Pancreas (tissue), 10 donors: Measurements from ENCODE around the gene UCMA. TPM values are rescaled to one million over a fixed set of nuclear protein-coding genes. Genes with fewer than 3 reads are reported as not detected.

ENCODE experiments used
- ATAC-seq, 4 donors: fragments of 200-7000 bp; cut with Tn5 transposase; one replicate each; pipeline versions ENCODE4 v1.8.0 to v1.9.1; 2020; ENCODE audit warnings: mild to moderate bottlenecking in 4 of 4, moderate library complexity in 4 of 4
- DNase-seq, 6 donors: peaks; one replicate each; pipeline ENCODE4 v3.0.0-alpha.2; 2020
- FAIRE-seq: peaks from 2 replicates; lab custom pipeline; 2012; peaks lifted over from hg19 to GRCh38; lab: Jason Lieb, UNC
- H3K27ac ChIP-seq, 4 donors: fragments of 200-600 bp; sonication (generic); 1 replicate in 3 of 4; 2 replicates in 1 of 4; pipeline versions ENCODE4 v1.5.0 to v1.8.0; 2020
- H3K27me3 ChIP-seq, 4 donors: fragments of 200-600 bp; one replicate each; pipeline ENCODE4 v1.8.0; 2021
- H3K36me3 ChIP-seq, 3 donors: fragments of 200-600 bp; sonication (generic) in 1 of 3; one replicate each; pipeline versions ENCODE4 v1.5.0 to v1.8.0; 2020 to 2021
- H3K4me1 ChIP-seq, 3 donors: fragments of 200-600 bp; one replicate each; pipeline ENCODE4 v1.8.0; 2021
- H3K4me3 ChIP-seq, 4 donors: fragments of 200-600 bp; sonication (generic) in 2 of 4; one replicate each; pipeline versions ENCODE4 v1.5.0 to v1.8.0; 2020 to 2021
- H3K9me3 ChIP-seq, 4 donors: fragments of 200-600 bp; one replicate each; pipeline ENCODE4 v1.8.0; 2021
- WGBS, 2 donors: extraction: QIAGEN DNeasy Blood & Tissue Kit; methylation state at CpG; one replicate each; pipeline ENCODE4 v1.1.7; 2013; 5-methylcytosine and 5-hydroxymethylcytosine counted together
- intact Hi-C, 3 donors: fragments of 100-400 bp; cut with DNase I; formaldehyde crosslinking; loops; one replicate each; pipeline versions ENCODE4 v1.11.1 to v1.14.2; 2022
- polyA plus RNA-seq, 2 donors: library from polyadenylated mRNA; stranded (reverse); fragments of 200-250 nt; gene quantifications; one replicate each; pipeline ENCODE4 v1.2.3, GENCODE V29; 2013
- total RNA-seq, 6 donors: library from RNA; stranded (reverse); fragmentation: NEBNext Ultra II Directional in 4 of 6; extraction: Animal tissue kit (Norgen Biotek cat#: 25700) in 4 of 6; gene quantifications; one replicate each; pipeline versions ENCODE4 v1.2.1 to v1.2.4, GENCODE V29; 2021 to 2023
- TF ChIP-seq, protein P1 (sequence below), 4 donors: fragments of 200-600 bp; sonication (generic) in 3 of 4; IDR thresholded peaks; one replicate each; pipeline versions ENCODE4 v1.5.0 to v1.8.0; 2021; ENCODE audit warnings: antibody characterized with exemption in 4 of 4
- donor health status: healthy with polysubstance abuse.
- donor health status: DM: no; HTN: no; CAD: no; lungs with moderate emphysema.
- donor health status: DM: no; HTN: no; CAD: no.
- donor health status: control.
- donor health status: control.
- donor health status: Bipolar disorder and iron deficiency.
- donor health status: DM: yes; HTN: yes; CAD: no.
- donor health status: DM: no; HTN: no; CAD: no.
- donor health status: DM: no; HTN: no; CAD: no.
- donor health status: DM: yes; HTN: yes; CAD: no.

The UCMA gene
- total and polyA plus RNA-seq, 8 donors, result not detected

DNA sequence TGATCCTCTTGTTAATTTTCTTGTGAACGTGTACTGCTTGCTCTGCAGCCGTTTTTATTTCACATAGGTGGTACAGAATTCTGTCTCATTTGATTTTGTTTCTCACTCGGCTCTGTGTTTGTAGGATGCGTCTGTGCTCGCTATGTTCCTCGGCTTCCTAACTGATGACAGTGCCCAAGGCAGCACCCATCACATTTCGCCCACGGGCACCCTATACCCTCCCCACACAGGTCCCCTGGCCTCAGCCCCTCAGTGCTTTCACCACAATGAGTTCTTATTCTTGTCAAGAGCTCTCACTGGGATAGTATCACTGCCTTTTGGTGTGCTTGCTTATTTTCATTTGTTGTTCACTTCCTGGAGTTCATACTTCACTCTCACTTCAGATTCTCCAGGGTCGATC is 28.1 kb downstream of the UCMA start:
- DNase-seq (no peak), FAIRE-seq (no peak), ATAC-seq (no peak)
- Histone ChIP-seq H3K27me3 (no peaks in the 10 kb centered on the region), H3K36me3 (no peaks in the 10 kb centered on the region), H3K27ac (no peak overlapping the region), H3K9me3 (no peaks in the 10 kb centered on the region), H3K4me1 (no peaks in the 10 kb centered on the region), H3K4me3 (no peak overlapping the region)
- intact Hi-C loops, result no loop called here
- TF ChIP-seq, protein P1, sequence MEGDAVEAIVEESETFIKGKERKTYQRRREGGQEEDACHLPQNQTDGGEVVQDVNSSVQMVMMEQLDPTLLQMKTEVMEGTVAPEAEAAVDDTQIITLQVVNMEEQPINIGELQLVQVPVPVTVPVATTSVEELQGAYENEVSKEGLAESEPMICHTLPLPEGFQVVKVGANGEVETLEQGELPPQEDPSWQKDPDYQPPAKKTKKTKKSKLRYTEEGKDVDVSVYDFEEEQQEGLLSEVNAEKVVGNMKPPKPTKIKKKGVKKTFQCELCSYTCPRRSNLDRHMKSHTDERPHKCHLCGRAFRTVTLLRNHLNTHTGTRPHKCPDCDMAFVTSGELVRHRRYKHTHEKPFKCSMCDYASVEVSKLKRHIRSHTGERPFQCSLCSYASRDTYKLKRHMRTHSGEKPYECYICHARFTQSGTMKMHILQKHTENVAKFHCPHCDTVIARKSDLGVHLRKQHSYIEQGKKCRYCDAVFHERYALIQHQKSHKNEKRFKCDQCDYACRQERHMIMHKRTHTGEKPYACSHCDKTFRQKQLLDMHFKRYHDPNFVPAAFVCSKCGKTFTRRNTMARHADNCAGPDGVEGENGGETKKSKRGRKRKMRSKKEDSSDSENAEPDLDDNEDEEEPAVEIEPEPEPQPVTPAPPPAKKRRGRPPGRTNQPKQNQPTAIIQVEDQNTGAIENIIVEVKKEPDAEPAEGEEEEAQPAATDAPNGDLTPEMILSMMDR (IDR thresholded peaks at IDR 0.05), result no peak
- WGBS, 2 donors, result 80 to 82% methylated on average over 9 of the region's 9 CpGs

DNA sequence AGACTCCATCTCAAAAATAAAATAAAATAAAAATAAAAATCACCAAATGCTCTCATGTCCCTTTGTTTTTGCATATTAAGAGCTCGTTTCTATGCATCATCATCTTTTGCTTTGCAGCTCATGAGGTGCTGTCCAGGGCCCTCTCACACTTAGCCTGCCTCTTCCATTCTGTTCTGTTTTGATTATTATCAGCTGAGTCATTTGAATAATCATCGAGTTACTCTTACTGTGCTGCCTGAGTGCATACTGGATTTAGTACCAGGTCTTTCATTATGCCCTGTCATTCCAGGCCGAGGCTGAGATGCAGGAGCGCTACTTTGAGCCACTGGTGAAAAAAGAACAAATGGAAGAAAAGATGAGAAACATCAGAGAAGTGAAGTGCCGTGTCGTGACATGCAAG is 33.0 kb downstream of the UCMA start:
- no peak for FAIRE-seq
- no peak for DNase-seq
- Histone ChIP-seq H3K9me3 (no peaks in the 10 kb centered on the region), H3K36me3 (no peaks in the 10 kb centered on the region), H3K27me3 (no peaks in the 10 kb centered on the region), H3K4me1 (no peaks in the 10 kb centered on the region), H3K4me3 (no peak overlapping the region), H3K27ac (no peak overlapping the region)
- no peak for ATAC-seq
- intact Hi-C loops, result no loop called here
- TF ChIP-seq, protein P1 (IDR thresholded peaks at IDR 0.05), result no peak
- 86 to 90% methylated on average over 6 of the region's 6 CpGs for WGBS, 2 donors

DNA sequence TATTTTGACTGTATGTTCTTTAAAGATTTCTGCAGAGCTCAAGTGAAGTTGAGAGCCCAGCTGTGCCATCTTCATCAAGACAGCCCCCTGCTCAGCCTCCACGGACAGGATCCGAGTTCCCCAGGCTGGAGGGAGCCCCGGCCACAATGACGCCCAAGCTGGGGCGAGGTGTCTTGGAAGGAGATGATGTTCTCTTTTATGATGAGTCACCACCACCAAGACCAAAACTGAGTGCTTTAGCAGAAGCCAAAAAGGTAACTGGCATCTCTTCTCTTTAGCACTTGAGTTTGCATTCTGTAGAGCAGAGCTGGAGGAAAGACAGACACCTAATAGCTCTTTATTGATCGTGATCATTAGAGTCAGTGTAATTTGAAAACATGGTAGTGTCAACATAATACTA is 39.2 kb downstream of the UCMA start:
- intact Hi-C loops, result no loop called here
- FAIRE-seq, result no peak
- no peak for DNase-seq

DNA sequence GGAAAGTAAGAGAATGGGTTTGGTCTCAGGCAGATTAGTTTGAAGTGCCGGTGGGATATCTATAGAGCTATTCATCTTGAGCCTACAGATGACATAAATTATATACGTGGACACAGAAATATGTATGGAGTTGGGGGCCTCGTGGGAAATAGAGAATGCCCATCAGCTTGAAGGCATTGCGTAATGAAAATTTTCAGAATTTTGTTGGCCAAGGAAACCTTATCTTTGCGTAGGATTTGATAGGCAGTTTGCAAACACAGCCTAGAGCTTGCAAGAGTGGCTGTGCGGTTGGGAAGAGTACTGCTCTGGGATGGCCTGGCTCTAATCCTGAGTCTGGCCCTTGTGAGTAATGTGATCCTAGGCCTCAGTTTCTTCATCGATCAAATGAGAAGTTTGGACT is 40.5 kb downstream of the UCMA start:
- TF ChIP-seq, protein P1 (IDR thresholded peaks at IDR 0.05), result no peak
- Histone ChIP-seq H3K36me3 (no peaks in the 10 kb centered on the region), H3K4me1 (no peaks in the 10 kb centered on the region), H3K9me3 (no peaks in the 10 kb centered on the region), H3K4me3 (no peak overlapping the region), H3K27ac (no peak overlapping the region), H3K27me3 (no peaks in the 10 kb centered on the region)
- WGBS, 2 donors, result 67 to 68% methylated on average over 7 of the region's 7 CpGs
- intact Hi-C loops, result no loop called here
- DNase-seq (no peak), FAIRE-seq (no peak), ATAC-seq (no peak)

More for the DNA sequence above, 39.2 kb downstream of the UCMA start:
- Histone ChIP-seq H3K9me3 (no peaks in the 10 kb centered on the region), H3K4me3 (no peak overlapping the region), H3K36me3 (no peaks in the 10 kb centered on the region), H3K4me1 (no peaks in the 10 kb centered on the region), H3K27ac (no peak overlapping the region), H3K27me3 (no peaks in the 10 kb centered on the region)
- ATAC-seq, result no peak
- 93 to 96% methylated on average over 6 of the region's 6 CpGs for WGBS, 2 donors
- TF ChIP-seq, protein P1 (IDR thresholded peaks at IDR 0.05), result no peak

DNA sequence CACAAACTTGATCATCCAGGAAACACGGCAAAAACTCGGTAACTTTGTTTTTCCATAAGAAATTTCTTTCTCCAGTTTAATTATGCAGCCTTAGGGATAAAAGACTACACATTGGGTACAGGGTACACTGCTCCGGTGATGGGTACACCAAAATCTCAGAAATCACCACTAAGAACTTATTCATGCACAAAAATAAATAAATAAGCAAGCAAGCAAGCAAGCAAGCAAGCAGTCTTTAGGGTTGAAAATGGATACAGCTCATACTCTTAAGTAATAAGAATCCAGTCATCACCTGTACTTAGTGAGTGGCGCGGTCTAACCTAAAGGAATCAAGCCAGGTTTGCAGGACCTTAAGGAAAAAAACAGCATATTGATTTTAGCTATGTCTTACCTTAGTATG is 42.8 kb downstream of the UCMA start:
- intact Hi-C loops, result no loop called here
- Histone ChIP-seq H3K4me3 (no peak overlapping the region), H3K27me3 (no peaks in the 10 kb centered on the region), H3K9me3 (no peaks in the 10 kb centered on the region), H3K36me3 (no peaks in the 10 kb centered on the region), H3K27ac (no peak overlapping the region), H3K4me1 (no peaks in the 10 kb centered on the region)
- 95 to 98% methylated on average over 5 of the region's 5 CpGs for WGBS, 2 donors
- FAIRE-seq (no peak), ATAC-seq (no peak), DNase-seq (no peak)
- TF ChIP-seq, protein P1 (IDR thresholded peaks at IDR 0.05), result no peak
